LoVo (cell line): Measurements from ENCODE around the gene ARHGAP18.

Source experiments
- DNase-seq: peaks from one replicate; pipeline ENCODE4 v3.0.0-alpha.2; 2016; ENCODE audit warnings: low spot score

ARHGAP18 gene, protein sequence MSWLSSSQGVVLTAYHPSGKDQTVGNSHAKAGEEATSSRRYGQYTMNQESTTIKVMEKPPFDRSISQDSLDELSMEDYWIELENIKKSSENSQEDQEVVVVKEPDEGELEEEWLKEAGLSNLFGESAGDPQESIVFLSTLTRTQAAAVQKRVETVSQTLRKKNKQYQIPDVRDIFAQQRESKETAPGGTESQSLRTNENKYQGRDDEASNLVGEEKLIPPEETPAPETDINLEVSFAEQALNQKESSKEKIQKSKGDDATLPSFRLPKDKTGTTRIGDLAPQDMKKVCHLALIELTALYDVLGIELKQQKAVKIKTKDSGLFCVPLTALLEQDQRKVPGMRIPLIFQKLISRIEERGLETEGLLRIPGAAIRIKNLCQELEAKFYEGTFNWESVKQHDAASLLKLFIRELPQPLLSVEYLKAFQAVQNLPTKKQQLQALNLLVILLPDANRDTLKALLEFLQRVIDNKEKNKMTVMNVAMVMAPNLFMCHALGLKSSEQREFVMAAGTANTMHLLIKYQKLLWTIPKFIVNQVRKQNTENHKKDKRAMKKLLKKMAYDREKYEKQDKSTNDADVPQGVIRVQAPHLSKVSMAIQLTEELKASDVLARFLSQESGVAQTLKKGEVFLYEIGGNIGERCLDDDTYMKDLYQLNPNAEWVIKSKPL

DNA sequence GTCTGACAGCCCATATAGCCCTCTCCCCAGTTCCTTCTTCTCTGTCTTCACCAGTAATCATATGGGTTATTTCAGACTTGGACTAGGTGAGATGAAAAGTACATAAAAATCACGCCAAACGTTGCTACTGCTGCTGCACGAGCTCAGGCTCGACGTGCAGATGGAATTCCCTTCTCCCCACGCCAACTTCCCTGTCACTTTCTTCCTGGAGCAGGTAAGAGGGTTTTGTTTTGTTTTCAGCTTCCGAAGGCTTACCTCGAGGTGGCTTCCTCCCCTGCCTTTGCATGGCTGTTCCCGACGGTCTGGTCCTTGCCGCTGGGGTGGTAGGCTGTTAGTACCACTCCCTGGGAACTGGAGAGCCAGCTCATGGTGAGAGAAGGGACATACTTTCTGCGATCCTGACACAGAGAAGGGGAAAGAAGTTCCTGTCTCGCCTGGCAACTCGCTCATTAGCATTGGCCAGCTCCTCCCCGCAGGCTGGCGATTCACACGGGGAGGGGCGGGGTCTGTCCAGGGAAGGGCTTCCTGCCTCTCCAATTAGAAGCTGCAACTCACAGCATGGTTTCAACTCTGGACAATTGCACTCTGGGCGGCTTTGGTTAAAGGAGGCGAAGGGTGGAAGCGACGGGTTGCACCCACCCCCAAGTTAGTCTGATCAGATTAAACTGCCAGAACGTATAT is at the start of gene ARHGAP18:
ARHGAP18 (minus strand) TSS at position 409 of the 681 bp plus-strand sequence; CDS start at position 368, 41 bp downstream.
- DNase-seq: peak; percentile 93

DNA sequence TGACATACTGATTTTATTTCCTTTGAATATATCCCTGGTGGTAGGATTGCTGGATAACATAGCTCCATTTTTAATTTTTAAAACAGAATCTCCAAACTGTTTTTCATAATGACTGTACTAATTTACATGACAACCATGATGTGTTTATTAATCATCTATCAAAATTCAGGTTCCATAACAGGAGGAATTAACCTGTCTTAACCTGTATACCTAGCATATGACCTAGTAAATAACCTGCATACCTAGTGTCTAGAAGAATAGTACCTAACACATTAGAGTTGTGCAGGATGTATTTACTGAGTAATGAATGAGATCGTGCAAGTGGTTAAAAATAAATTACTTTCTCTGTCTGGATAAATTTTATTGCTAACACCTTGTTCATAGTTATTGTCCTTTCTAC is 45.8 kb upstream of the ARHGAP18 start:
- DNase-seq: no peak

DNA sequence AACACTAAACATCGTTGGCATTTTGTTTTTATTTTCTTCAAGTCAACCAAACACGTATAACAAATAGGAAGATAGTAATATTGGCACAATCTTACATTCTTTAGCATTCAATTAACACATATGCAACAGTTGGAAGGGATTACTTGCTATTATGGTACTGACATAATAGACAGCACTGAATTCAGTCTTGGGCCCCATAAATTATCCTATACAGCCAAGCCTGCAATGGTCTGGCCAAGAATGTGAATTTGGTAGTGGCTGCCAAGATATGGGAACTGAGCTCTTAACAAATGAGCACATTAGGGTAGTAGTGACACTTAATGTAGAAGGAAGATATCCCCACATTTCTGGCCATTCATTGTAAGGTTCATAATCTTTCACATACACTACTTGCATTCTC is 44.8 kb upstream of the ARHGAP18 start:
- DNase-seq: no peak

DNA sequence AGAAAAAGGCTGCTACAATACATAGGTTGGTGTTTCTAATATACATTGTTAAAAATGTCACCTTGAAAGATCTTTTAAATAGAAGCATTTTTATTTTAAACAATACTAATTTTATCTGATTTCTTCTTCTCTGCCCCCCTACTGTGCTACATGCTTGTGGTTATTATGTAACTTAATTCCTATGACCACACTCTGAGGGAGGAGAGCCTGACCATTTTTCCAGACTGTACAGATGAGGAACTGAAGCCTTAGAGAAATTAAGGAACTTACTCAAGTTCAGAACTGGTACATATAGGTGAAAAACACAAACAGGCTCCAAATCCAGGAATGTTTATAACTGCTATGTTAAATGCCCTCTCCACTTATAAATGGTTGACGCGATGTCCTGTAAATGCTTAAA is 43.4 kb upstream of the ARHGAP18 start:
- DNase-seq: no peak

DNA sequence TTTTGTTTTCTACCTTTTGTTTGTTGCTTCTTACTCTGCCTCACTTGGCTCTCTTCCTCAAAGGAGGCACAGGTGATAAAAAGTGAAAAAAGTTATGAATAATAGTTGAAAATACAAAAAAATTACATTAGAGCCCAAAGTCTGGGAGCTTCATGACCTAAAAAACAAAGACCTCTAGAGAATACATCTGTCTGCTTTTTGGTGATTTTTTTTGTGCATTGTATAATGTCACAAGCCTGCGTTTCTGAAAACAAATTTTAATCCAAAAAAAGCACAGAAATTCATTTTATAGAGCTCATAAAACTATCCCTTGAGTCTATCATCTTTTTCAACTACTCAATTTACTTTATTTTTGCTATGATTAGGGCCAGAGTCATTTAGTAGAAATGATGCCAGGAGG is 41.4 kb upstream of the ARHGAP18 start:
- no peak for DNase-seq

DNA sequence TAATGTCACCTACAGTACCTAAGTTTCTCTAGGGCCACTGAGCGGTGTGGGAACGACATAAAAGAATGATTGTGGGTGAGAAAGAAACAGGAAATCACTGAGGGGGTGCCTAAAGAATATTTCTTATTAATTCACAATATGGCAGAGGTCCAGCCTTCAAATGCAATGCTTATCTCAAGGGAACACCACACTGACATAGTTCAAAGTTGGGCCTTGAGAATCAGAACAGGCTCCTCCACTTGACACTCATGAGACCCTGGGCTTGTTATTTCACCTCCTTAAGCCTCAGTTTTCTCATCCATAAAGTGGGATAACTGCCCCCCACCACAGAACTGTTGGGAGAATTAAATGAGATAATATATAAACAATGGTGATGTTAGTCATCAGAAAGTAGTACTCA is 40.4 kb upstream of the ARHGAP18 start:
- no peak for DNase-seq

DNA sequence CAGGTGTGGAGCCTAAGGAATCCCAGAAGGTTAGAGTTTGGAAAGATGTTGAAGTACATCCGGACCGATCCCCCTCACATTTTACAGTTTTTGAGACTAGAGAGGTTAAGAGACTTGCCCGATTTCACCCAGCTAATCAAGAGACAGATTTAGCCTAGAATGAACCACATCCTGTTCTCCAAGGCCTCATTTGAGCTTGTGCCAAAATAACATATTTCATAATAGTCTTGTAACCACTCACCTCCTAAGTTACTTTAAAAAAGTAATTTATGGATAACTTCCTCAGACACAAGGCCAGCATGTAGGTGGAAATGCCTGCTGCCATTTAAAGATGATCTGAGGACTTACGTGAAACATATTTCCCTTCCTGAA is 39.8 kb upstream of the ARHGAP18 start:
- peak; percentile 43 for DNase-seq

DNA sequence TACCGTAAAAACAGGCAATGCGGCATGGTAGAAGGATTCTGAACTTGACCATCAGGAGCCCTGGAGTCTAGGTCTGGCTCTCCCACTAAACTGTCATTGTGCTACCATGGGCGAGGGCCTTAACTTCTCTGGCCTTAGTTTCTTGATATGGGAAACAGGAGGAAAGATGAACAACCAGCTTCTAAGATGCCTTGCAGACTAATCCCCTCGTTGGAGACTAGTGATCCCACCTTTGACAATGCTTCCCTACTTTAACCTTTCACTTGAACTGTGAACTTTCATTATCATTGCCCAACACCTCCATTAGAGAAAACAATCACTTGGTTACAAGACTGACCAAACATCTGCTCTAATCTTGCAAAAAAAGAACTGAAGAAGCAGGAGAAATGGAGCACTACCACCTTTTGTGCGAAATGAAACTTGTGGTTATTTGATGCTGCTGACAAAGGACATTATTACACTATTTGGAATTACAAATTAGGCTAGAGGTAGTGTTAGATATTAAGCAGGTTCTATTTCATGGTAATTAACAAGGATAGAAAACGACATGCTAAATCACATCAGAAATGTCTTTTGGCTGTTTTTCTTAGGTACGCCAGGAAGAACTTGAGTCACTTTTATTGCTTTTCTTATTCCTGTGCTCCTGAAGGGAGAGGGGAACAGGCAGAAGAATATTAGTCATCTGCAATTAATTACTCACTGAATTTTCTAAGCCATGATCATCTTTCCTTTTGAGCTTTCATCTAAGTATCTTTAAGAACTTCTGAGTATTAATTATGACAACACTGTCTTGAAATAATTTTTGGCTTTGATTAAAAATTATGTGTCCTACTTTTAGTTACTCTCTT is 39.1 kb upstream of the ARHGAP18 start:
- peak; percentile 69 for DNase-seq

DNA sequence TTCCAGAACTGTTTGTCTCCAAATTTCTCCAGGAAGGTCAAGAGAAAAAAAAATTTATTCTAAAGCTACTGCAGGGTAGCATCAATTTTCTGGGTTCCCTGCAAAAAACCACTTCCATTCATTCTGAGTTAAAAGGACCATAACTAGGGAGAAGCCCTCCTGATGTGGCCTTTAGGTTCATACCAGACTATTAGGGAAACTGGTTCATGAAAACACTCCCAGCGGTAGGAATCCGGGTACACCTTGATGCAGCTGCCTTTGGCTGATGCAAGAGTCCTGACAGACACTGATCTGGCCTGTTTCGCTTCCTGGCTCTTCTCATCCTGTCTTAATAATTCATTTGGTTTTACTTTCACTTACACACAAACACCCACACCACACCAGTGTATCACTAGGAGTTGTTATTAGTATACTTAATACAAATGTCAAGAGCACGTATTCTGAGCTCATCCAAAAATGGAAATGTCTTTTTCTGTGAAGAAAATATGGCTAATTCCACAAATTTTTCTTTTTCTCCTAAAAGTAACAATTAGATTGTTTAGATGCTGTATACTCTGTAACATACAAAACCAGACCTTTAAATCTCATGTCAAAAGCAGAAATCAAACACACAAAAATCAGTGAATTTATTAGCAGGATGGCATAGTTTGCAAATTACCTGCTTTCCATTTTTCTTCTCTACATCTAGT is 38.4 kb upstream of the ARHGAP18 start:
- DNase-seq: peak; percentile 84

DNA sequence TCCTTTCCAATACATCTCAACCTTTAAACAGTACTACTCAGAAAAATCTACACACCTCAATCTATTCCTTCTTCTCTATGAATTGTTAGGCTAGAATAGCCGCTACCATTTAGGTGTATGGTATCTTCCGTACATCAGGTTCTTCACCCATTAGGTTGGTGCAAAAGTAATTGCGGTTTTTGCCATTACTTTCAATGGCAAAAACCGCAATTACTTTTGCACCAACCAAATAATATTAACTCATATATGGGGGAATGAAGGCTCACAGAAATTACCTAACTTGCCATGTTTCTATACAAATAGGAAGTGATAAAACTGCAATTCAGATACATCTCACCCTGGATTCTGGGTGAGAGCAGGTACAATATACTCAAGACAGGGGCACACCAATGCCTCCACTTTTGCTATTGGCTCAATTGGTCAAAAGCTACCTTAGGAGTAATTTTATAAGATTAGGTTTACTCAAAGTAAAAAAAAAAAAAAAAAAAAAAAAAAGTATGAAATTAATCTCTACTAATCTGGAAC is 37.7 kb upstream of the ARHGAP18 start:
- DNase-seq: no peak

DNA sequence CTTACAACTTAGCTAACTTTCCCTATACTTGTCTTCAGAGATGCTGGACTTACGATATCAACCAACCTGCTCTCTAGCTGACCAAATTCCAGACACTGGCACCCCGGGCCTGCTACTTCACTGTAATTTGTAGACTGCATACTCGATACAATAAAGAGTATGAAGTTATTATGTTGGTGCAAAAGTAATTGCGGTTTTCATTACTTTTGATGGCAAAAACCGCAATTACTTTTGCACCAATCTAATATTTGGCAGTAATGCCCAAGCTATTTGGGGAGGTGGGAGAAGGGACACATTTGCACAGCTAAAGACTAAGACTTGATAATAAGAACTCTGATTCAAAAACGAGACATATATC is 34.9 kb upstream of the ARHGAP18 start:
- DNase-seq: no peak

DNA sequence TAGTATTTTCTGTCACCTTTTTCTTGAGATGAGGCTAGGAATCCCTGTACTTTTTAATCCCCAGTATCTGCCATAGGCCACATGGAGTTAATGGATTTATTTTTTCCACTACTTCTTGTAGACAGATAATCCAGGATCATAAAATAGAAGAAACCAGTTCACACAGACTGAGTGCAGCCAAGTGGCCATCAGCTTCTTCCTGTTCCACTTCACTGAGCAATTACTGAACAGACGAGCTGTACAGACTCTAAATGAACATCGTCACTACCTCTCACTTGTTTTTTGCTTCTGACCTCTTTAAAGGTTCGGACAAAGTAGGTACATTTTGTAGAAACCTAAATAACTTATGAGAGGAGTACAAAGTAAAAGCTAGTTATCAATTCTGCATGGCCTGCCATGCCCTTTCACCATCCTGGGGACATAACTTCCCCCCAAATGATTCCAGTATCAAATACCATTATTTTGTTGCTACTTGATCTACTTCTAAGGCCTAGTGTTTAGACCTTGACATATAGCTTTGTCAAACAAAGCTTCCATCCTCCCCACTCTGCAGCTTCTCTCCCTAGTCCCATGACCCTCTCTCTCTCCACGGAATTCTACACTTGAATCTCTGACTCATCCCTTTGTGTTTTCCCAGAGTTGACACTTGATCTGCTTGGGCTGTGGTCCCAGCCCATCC is 34.4 kb upstream of the ARHGAP18 start:
- DNase-seq: peak; percentile 36

DNA sequence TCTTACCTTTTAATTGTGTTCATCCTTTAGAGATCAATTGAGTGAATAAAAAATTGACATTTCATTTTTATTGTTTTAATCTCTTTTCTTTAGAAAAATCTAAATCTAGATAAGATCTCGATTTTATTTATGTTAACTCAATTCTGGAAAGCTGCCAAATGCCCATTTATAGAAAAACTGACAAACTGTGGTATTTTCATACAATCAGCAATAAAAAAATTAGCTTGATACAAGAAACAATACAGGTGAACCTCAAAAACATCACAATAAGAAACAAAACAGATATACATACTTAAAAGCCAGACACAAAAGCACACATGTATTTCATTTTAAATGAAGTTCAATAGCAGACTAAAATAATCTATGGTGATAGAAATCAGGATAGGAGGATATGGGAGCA is 30.0 kb upstream of the ARHGAP18 start:
- no peak for DNase-seq

DNA sequence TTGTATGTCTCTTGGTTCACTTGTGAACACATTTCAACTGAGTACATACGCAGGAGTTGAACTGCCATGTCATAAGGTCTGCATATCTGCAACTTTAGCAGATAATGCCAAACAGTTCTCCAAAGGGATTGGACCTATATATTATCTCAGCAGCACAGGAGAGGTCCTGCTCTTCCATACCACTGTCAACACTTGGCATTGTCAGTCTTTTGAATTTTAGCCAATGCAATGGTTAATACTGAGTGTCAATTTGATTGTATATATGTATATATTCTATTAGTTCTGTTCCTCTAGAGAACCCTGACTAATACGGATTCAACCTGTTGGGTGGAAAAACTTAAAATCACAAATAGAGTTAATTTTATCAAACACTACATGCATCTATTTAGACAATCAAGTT is 26.1 kb upstream of the ARHGAP18 start:
- DNase-seq: no peak

DNA sequence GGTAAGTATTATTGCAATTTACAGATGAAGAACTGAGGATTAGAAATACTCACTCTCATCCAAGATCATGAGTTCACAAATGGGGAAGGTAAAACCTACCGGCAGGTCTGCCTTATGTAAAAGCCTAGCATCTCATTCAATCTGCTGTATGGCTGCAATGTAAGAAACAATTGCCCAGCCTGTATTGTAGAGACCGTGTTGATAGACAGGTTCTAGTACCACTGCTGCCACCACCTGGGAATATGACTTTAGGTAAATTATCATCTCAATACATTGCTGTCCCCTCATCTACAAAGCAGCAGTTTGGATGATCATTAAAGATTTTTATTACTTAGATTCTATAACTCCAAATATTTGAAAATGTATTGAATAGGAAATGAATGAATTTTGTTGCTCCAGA is 23.3 kb upstream of the ARHGAP18 start:
- no peak for DNase-seq

DNA sequence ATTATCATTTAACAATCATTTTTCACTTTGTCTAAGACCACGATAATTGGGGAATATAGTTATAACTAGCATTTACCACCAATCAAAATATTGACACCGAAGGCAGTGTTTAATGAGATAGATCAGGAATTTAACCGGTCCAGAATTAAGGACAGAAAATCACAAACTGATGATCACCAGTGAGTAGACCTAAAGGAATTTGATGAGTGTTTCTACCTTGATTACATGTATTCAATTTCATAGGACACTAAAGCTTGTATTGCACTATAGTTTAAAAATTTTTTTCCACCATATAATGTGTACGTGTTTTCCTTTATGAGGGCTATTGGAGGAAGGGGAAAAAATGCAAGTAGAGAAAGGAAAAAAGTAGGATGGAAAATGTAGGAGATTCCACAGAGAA is 22.6 kb upstream of the ARHGAP18 start:
- DNase-seq: no peak

DNA sequence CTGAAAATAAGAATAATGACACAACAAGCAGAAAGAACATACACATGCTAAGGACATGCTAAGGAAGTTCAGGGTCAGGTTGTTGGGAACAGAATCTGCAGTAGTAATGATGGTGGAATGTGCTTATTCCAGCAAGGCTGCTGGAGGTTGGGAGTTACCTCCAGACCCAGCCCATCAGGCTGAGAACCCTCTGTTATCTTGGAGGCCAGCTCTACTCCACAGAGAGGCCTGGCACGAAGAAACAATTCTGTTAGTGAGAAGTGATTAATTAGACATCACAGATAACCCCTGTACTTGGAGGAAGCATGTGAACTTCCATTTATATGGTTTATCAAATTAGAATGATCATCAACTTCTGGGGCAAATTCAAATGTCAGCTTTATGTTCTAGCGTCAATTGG is 22.1 kb upstream of the ARHGAP18 start:
- no peak for DNase-seq

DNA sequence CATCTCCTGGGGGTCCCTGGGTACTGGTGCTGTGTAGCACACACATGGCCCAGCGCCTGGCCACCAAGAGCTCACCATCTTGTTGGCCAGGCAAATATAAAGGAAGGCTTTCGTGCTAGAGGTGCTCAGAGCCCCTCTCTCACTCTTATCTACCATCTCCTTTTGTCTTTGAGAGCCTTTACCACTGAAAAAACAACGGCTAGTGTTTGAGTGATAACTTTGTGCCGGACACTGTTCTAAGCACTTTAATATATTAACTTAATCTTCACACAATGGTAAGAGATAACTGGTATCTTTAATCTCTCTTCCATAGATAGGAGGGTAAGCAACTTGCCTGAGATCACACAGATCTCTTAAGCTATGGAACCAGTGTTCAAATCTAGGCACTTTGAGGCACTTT is 21.5 kb upstream of the ARHGAP18 start:
- DNase-seq: no peak

DNA sequence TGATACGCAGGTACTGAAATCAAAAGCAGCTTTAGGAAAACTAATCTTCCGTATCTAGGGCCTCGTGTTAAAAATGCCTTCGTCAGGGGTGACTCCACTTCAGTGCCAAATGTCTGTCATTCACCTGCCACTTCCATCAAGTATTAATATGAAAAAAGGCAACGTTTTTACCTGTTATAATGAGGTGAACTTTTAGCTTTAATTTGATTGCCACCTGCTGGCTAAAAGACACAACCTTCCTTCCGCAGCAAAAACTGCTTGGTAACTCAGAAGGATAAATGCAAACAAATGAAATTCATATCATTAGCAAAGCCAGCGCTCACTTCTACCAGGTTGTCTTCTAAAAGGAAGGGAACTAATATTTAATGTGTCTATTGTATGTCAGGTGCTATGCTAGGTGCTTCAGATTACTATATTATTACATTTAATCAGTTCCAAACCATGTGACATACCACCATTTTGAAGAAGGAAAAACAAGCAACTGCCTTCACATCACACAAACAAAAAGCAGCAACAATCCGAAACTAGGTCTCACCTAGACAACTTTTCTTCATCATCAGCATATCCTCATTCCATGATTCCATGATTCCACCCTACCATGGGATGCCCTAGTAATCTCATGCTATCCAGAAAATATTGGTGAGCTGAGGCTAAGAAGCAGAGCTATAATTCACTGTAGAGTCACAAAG is 20.6 kb upstream of the ARHGAP18 start:
- DNase-seq: peak; percentile 65

DNA sequence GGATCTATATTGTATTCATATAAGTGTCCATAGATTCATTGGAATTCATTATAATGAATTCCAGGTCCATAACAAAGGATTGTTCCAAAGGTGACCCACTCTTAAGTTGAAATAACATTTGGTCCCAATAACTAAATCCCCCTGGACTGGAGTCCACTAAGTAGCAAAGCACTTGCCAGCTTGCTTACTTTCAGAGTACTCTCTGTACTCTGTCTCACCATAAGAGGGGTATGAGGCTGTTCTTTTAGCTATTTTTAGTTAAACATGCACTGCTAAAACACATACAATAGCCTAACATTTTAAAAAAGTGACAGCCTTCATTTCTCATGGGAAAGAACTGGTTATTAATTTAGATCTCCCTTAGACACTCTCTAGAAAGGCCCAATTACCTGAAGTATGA is 16.7 kb upstream of the ARHGAP18 start:
- DNase-seq: no peak
